ENCODE results near the gene CTIF.

Gene CTIF

GRCh38 chr18:48885266-48885923 is 346.6 kb downstream of the CTIF start:
- no peak for DNase-seq (ENCODE audit: low read depth in 2 of 2)

DNA sequence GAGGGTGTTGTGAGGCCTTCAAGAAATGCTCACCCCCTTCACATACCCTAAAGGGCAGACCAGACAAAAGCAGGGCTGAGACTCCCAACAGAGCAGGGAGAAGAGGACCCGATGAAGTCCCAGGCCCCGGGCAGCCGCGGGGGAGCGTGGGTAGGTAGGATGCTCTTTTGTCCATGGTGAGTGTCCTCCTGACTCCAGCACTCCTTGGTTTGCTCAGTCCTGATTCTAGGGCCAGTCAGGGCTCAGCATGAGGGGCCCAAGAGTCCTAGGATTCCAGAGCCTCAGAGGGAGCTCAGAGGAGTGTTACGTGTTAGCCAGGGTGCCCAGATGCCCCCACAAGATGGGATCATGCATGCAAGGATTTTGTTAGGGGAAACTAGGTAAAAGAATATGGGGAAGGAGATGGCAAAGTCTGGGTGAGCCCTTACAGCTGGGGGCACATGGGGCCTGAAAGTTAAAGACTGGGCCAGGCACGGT is 347.1 kb downstream of the CTIF start:
- no peak for DNase-seq (ENCODE audit: low read depth in 2 of 2)

DNA sequence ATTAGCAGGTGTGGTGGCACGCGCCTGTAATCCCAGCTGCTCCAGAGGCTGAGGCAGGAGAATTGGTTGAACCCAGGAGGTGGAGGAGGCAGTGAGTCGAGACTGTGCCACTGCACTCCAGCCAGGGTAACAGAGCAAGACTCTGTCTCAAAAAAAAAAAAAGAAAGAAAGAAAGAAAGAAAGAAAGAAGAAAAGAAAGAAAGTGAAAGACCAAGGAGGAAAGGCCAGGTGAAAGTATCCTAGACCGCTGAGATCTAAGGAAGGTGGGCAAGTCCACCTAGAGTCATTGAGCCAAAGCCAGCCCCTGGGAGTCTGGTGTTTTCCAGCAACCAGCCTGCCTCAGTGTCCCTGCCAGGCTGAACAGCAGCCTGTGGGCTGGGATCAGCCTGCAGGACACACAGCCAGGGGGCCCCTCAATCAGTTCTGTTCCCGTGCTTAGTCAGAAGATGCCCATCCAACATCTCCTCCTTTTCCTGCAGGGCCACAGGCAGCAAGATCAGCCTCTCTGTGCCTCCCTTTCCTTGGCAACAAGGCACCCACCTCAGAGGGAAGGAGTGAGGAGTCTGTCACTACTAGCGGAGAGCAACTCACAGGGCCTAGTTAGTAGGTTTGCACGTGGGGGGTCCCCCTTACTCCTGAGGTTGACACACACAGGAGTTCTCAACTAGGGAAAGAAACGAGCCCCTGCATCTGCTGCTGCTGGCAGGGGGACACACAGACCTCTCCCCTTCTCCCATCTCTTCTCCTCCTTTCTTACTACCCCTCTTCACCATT is 347.9 kb downstream of the CTIF start:
- no peak for DNase-seq (ENCODE audit: low read depth in 2 of 2)

GRCh38 chr18:48887294-48887904 is 348.6 kb downstream of the CTIF start:
- no peak for DNase-seq (ENCODE audit: low read depth in 2 of 2)

GRCh38 chr18:48887905-48888772 is 349.3 kb downstream of the CTIF start:
- no peak for DNase-seq (ENCODE audit: low read depth in 2 of 2)

DNA sequence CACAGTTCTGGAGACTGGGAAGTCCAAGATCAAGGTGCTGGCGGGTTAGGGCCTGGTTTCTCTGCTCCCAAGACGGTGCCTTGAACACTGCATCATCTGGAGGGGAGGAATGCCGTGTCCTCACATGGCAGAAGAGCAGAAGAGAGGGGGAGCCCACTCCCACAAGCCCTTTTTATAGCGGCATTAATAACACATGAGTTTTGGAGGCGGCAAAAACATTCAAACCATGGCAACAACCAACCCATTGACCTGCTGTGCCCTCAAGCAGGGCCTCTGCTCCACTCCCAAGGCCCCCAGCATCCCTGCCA is 349.9 kb downstream of the CTIF start:
- DNase-seq (ENCODE audit: low read depth in 2 of 2): no peak

DNA sequence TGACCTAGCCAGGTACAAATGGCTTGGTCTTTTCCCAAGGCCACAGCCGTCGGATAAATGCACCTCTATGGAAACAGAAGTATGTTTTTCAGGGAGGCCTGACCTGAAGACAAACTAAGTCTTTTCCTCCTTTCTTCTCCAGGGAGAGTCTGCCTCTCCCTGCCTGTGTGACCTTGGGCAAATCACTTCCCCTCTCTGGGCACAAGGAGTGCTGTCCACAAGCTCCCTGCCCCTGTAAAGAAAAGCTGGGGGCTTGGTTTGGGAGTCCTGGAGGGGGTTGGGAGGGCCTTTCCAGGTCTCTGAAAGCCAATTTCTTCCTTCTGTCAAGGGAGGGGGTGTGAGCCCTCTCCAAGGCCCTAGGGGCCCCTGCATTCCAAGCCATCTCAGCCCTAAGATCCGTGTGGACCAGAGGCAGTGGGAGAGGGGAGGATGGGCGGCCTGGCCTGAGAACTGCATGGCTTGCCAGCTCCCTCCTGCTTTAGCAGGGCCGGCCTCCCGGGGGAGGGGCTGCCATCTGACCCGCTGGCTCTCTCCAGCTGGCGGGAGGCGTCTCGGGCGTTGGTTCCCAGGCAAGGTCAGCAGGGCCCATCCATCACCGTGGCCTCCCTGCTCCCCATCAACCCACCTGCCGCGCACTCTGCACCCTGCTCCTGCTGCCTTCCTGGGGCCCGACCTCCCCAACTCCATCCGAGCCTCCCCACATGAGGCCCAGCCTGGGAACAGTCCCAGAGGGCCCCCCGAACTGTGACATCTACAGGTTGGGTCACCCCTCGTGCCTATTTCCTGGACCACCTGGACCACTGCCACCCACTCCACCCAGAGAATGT is 350.5 kb downstream of the CTIF start:
- no peak for DNase-seq (ENCODE audit: low read depth in 2 of 2)

DNA sequence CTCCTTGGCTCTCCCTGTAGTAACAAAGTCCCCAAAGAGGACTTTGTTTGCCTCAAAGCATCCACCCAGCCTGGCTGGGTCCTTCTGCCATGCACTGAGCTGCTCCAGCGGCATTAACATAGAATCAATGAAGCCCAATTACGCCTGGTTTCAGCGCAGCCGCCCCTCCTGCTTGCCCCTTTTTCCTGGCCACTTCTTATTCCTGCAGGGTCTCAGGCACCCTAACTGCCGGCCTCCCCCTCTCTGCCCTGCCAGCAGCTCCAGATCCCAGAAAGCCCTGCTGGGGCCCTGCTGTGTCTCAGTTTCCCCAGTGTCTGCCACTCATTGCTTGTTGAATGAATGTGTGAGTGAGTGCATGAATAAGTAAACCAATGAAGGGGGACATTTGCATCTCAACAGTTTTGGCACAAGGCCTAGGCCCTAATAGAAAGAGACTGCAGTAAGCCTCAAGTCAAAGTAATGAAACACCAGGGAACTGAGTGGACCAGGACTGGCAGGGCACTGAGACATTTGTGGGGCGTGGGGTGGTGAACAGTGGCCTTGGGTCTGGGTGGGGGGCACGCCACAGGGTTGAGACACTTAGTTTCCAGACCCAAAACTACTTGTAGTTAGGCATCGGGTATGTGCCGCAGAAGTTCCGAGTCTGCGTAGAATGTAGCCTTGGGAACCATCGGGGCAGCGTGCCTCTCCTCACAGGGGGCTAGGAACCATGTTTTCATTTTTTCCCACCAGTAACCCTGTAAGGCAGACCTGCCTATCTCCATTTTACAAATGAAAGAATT is 351.3 kb downstream of the CTIF start:
- no peak for DNase-seq (ENCODE audit: low read depth in 2 of 2)

DNA sequence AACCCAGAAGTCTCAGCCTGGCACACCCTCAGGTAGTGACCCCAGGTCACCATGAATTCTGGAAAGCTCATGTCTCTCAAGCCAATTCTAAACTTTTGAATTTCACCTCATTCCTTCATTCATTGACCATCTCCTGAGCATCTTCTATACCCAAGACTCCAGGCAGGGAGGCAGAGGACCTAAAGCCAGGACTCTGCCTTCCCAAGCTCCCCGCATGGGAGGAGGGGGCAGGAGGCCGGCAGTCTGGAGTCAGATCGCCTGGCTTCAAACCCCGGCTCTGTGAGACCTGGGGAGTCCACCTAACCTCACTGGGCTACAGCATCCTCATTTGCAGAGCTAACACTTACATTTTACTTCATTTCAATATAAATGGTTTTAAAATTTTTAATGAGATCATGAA is 352.9 kb downstream of the CTIF start:
- no peak for DNase-seq (ENCODE audit: low read depth in 2 of 2)

- no peak for DNase-seq (ENCODE audit: low read depth in 2 of 2)
These were observed 353.5 kb downstream of the CTIF start for GRCh38 chr18:48892146-48892855.

GRCh38 chr18:48893061-48893607 is 354.3 kb downstream of the CTIF start:
- DNase-seq (ENCODE audit: low read depth in 2 of 2): no peak

GRCh38 chr18:48893608-48894600 is 355.1 kb downstream of the CTIF start:
- no peak for DNase-seq (ENCODE audit: low read depth in 2 of 2)

- DNase-seq (ENCODE audit: low read depth in 2 of 2): no peak
These were observed 356.0 kb downstream of the CTIF start for GRCh38 chr18:48894799-48895346.

GRCh38 chr18:48896326-48896874 is 357.6 kb downstream of the CTIF start:
- DNase-seq (ENCODE audit: low read depth in 2 of 2): no peak

DNA sequence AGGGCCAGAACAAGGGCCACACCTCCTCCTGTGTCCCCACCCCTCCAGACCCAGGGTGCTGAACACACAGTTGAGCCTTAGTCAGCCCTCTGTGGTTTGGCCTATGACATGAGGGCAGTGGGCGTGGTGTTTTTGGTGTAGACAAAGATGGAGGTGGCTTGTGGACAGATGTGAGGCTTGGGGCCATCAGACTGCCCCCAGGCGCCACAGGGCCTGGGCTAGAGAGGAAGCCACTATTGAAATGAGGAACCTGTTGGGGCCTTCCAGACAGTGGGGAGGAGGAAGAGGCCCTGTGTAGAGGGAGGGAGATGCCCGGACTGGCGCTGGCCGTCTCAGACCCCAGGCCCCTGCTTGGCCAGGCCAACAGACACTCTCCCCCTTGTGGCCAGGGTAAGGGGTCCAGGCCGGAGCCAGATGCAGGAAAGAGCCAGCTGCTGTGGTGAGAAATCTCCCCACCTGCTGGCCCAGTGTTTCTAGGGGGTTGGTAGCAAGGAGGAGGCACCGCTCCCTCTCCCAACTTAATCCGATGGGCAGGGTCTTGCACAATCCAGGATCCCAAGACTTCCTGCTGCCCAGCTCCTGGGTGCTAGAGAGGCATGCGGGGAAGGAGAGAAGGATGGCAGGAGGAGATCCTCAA is 358.2 kb downstream of the CTIF start:
- DNase-seq (ENCODE audit: low read depth in 2 of 2): no peak

DNA sequence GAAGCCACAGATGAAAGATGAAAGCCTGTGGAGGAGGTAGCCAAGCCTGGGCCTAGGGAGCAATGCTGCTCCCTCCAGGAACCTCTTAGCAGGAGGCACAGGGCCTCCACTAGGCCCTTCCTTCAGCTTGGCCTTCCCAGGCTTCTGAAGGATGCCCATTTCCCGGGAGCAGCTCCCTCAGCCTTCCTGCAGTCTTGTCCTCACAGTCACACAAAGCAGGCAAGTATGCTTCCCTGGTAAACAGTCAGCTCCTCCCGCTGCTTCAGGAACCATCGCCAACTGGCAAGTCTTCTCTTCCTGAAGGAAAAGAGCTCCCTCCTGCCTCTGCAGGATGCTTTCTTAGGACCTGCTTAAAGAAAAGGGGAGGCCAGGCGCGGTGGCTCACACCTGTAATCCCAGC is 358.7 kb downstream of the CTIF start:
- DNase-seq (ENCODE audit: low read depth in 2 of 2): no peak

- no peak for DNase-seq (ENCODE audit: low read depth in 2 of 2)
These were observed 359.7 kb downstream of the CTIF start for GRCh38 chr18:48898521-48898920.
